Measurements from ENCODE around the gene SMIM27.
"Not testable (repeated sequence)": the region's sequence is repeated elsewhere in the genome, so short reads cannot be mapped to it uniquely, and the experiment has no call there.

SMIM27 gene

GRCh38 chr9:32545884-32546283, 6.2 kb upstream of the SMIM27 start:
- H3K27ac ChIP-seq (replicated peaks) = no peak overlapping the region
- TF ChIP-seq, protein P1, sequence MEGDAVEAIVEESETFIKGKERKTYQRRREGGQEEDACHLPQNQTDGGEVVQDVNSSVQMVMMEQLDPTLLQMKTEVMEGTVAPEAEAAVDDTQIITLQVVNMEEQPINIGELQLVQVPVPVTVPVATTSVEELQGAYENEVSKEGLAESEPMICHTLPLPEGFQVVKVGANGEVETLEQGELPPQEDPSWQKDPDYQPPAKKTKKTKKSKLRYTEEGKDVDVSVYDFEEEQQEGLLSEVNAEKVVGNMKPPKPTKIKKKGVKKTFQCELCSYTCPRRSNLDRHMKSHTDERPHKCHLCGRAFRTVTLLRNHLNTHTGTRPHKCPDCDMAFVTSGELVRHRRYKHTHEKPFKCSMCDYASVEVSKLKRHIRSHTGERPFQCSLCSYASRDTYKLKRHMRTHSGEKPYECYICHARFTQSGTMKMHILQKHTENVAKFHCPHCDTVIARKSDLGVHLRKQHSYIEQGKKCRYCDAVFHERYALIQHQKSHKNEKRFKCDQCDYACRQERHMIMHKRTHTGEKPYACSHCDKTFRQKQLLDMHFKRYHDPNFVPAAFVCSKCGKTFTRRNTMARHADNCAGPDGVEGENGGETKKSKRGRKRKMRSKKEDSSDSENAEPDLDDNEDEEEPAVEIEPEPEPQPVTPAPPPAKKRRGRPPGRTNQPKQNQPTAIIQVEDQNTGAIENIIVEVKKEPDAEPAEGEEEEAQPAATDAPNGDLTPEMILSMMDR (IDR thresholded peaks at IDR 0.05; ENCODE audit: insufficient read depth, low read length) = no peak
- no peak for TF ChIP-seq REST (IDR thresholded peaks at IDR 0.05; ENCODE audit: insufficient replicate concordance, low read depth)
- TF ChIP-seq POLR2AphosphoS5 (IDR thresholded peaks at IDR 0.05; ENCODE audit: low read depth) = no peak
- no peak for TF ChIP-seq GABPA (IDR thresholded peaks at IDR 0.05; ENCODE audit: low read depth)
- TF ChIP-seq SPI1 (IDR thresholded peaks at IDR 0.05; ENCODE audit: borderline replicate concordance, low read depth) = no peak
- no peak overlapping the region for H3K4me3 ChIP-seq (replicated peaks; ENCODE audit: insufficient read depth, low read length)
- H3K27me3 ChIP-seq (ENCODE audit: insufficient read depth, poor library complexity, severe bottlenecking) = no peaks in the 10 kb centered on the region
- no peak for DNase-seq (ENCODE audit: low read depth in 1 of 2, low spot score in 1 of 2)

DNA sequence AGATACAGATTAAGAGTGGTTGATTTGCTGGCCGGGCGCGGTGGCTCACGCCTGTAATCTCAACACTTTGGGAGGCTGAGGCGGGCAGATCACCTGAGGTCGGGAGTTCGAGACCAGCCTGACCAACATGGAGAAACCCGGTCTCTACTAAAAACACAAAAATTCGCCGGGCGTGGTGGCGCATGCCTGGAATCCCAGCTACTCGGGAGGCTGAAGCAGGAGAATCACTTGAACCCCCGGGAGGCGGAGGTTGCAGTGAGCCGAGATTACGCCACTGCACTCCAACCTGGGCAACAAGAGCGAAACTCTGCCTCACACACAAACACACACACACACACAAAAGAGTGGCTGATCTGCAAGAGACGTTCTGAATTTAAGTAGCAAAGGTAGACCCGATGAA, 3.9 kb upstream of the SMIM27 start:
- H3K27ac ChIP-seq (replicated peaks); DNase-seq (ENCODE audit: low read depth in 1 of 2, low spot score in 1 of 2); H3K4me3 ChIP-seq (replicated peaks; ENCODE audit: insufficient read depth, low read length); H3K27me3 ChIP-seq (ENCODE audit: insufficient read depth, poor library complexity, severe bottlenecking): not testable (repeated sequence)

- H3K27me3 ChIP-seq (ENCODE audit: insufficient read depth, poor library complexity, severe bottlenecking) = no peaks in the 10 kb centered on the region
- DNase-seq (ENCODE audit: low read depth in 1 of 2, low spot score in 1 of 2) = no peak
- no peak overlapping the region for H3K27ac ChIP-seq (replicated peaks)
- TF ChIP-seq POLR2AphosphoS5 (IDR thresholded peaks at IDR 0.05; ENCODE audit: low read depth) (no peak), GABPA (IDR thresholded peaks at IDR 0.05; ENCODE audit: low read depth) (no peak), REST (IDR thresholded peaks at IDR 0.05; ENCODE audit: insufficient replicate concordance, low read depth) (no peak), SPI1 (IDR thresholded peaks at IDR 0.05; ENCODE audit: borderline replicate concordance, low read depth) (no peak)
- TF ChIP-seq, protein P1 (IDR thresholded peaks at IDR 0.05; ENCODE audit: insufficient read depth, low read length) = no peak
- peak overlapping the region; percentile 78 for H3K4me3 ChIP-seq (replicated peaks; ENCODE audit: insufficient read depth, low read length)
These were observed 2.0 kb upstream of the SMIM27 start for GRCh38 chr9:32550150-32550561.

DNA sequence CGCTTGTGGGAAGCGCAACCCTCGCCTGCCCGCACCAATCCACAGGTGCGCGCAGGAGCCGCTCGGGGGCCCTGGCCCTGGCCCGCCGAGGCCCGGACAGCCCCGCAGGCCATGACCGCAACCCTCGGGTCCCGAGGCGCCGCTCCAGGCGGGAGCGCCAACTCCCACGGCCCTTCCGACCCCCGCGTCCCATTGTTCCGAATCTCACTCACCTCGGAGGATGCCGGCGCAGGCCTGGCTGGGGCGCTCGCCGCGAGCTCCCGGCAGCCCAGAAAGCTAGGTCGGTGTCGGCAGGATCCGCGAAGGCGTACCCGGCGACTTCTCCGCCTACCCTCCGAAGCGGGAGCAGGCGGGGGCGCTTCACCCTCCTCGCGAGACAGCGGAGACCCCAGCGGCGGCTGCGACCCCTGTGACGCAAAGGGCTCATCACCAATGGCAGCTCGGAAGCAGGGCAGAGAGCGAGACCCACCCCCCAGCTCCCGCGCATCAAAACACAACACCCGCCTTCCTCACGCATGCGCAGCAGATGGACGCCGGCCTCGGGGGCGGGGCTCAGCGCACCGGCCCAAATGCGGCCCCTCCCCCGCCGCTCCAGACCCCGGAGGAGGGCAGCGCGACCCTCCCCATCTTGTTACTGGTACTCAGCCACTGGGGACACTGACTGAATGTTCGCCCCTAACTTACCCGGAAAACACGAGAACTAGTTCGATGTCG, 1.4 kb upstream of the SMIM27 start:
- peak overlapping the region; percentile 92 for H3K27ac ChIP-seq (replicated peaks)
- DNase-seq (ENCODE audit: low read depth in 1 of 2, low spot score in 1 of 2) = peak; percentile 64 to 82
- H3K4me3 ChIP-seq (replicated peaks; ENCODE audit: insufficient read depth, low read length) = peak overlapping the region; percentile 78
- no peak for TF ChIP-seq SPI1 (IDR thresholded peaks at IDR 0.05; ENCODE audit: borderline replicate concordance, low read depth)
- TF ChIP-seq GABPA (IDR thresholded peaks at IDR 0.05; ENCODE audit: low read depth) = no peak
- TF ChIP-seq, protein P1 (IDR thresholded peaks at IDR 0.05; ENCODE audit: insufficient read depth, low read length) = no peak
- TF ChIP-seq REST (IDR thresholded peaks at IDR 0.05; ENCODE audit: insufficient replicate concordance, low read depth) = no peak
- no peak; the same call in 1 of the 2 replicates for TF ChIP-seq POLR2AphosphoS5 (IDR thresholded peaks at IDR 0.05; ENCODE audit: low read depth)
- H3K27me3 ChIP-seq (ENCODE audit: insufficient read depth, poor library complexity, severe bottlenecking) = no peaks in the 10 kb centered on the region
